Heart left ventricle (tissue), 16 donors: ENCODE results near the gene SETBP1. TPM values are rescaled to one million over a fixed set of nuclear protein-coding genes. Genes with fewer than 3 reads are reported as not detected.

Experiments used
- ATAC-seq, 4 donors: fragments of 200-7000 bp; cut with Tn5 transposase; one replicate each; pipeline ENCODE4 v1.9.1; 2020 to 2022; ENCODE audit warnings: moderate library complexity in 4 of 4, mild to moderate bottlenecking in 3 of 4, moderate number of reproducible peaks in 1 of 4
- DNase-seq, 5 donors: peaks; one replicate each; pipeline ENCODE4 v3.0.0-alpha.2; 2020
- H3K27ac ChIP-seq, 12 donors: fragments of 200-600 bp; sonication (generic) in 4 of 12; one replicate each; pipeline versions ENCODE4 v1.5.0 to v1.8.0; 2016 to 2022; ENCODE audit warnings: mild to moderate bottlenecking in 2 of 12
- H3K27me3 ChIP-seq, 9 donors: fragments of 200-600 bp; sonication (generic) in 2 of 9; one replicate each; pipeline versions ENCODE4 v1.5.1 to v1.8.0; 2016 to 2022; ENCODE audit warnings: mild to moderate bottlenecking in 3 of 9
- H3K36me3 ChIP-seq, 9 donors: fragments of 200-600 bp; sonication (generic) in 2 of 9; one replicate each; pipeline versions ENCODE4 v1.5.0 to v1.8.0; 2018 to 2022; ENCODE audit warnings: mild to moderate bottlenecking in 2 of 9
- H3K4me1 ChIP-seq, 12 donors: fragments of 200-600 bp; sonication (generic) in 4 of 12; one replicate each; pipeline versions ENCODE4 v1.5.0 to v1.8.0; 2016 to 2022; ENCODE audit warnings: mild to moderate bottlenecking in 3 of 12
- H3K4me3 ChIP-seq, 12 donors: fragments of 200-600 bp; sonication (generic) in 4 of 12; one replicate each; pipeline versions ENCODE4 v1.5.0 to v1.8.0; 2017 to 2022; ENCODE audit warnings: mild to moderate bottlenecking in 9 of 12, moderate library complexity in 4 of 12
- H3K9me3 ChIP-seq, 12 donors: fragments of 200-600 bp; sonication (generic) in 4 of 12; one replicate each; pipeline versions ENCODE4 v1.5.0 to v1.8.0; 2016 to 2022; ENCODE audit warnings: mild to moderate bottlenecking in 1 of 12
- POLR2A ChIP-seq, 2 donors: fragments of 450-650 bp; IDR thresholded peaks; one replicate each; pipeline ENCODE4 v1.6.1; 2017; ENCODE audit warnings: antibody characterized with exemption in 2 of 2, mild to moderate bottlenecking in 2 of 2, moderate library complexity in 2 of 2
- WGBS, 4 donors: extraction: QIAGEN DNeasy Blood & Tissue Kit in 2 of 4; methylation state at CpG; one replicate each; pipeline versions ENCODE4 v1.1.5 to v1.1.7; 2013 to 2018; 5-methylcytosine and 5-hydroxymethylcytosine counted together
- intact Hi-C, 10 donors: fragments of 100-400 bp; cut with DNase I; formaldehyde crosslinking; loops; one replicate each; pipeline versions ENCODE4 v1.11.1 to v1.14.2; 2022
- polyA plus RNA-seq, 2 donors: library from polyadenylated mRNA; stranded (reverse); fragments of 200-250 nt; gene quantifications; one replicate each; pipeline ENCODE4 v1.2.3, GENCODE V29; 2013
- total RNA-seq, 9 donors: library from RNA; depleted of rRNA in 2 of 9; stranded (reverse); fragments of >200 nt in 2 of 9; fragmentation: NEBNext Ultra II Directional in 3 of 9; extraction: Animal tissue kit (Norgen Biotek cat#: 25700) in 3 of 9; gene quantifications; one replicate each; pipeline versions ENCODE4 v1.1.0 to v1.2.4, GENCODE V29; 2016 to 2023
- TF ChIP-seq, protein P1 (sequence below), 12 donors: fragments of 200-600 bp; sonication (generic) in 4 of 12; IDR thresholded peaks; one replicate each; pipeline versions ENCODE4 v1.5.0 to v1.8.0; 2018 to 2022; ENCODE audit warnings: antibody characterized with exemption in 12 of 12, mild to moderate bottlenecking in 5 of 12
- donor health status: ischemic (EF 13 %, LVEDD 7.1; RV severe dilation, severe dysfunction).
- donor health status: healthy with polysubstance abuse.
- donor health status: DM: no; HTN: yes; CAD: no.
- donor health status: DM: no; HTN: no; CAD: no.
- donor health status: ischemic (EF 25% LVEDD 6.9; RV normal size, moderate dysfunction).
- donor health status: ischemic (EF 25% LVEDD 5.7; RV mildly dilated, moderate dysfunction).
- donor health status: healthy.
- donor health status: DM: yes; HTN: yes; CAD: no.
- donor health status: ischemic (EF 35%, LVEDD 5.7; RV mildly dilated, moderate dysfunction).
- donor health status: nonischemic (EF 11% LVEDD 7.7; RV severe dilation, severe dysfunction).
- donor health status: DM: yes; HTN: yes; CAD: no.
- donor health status: PGD.
- donor health status: ischemic (EF 29% LVEDD 5.4; RV normal size, mild dysfunction).
- donor health status: nonischemic (EF 23%, LVEDD 6.1; RV moderate dilation, normal function).

SETBP1 gene
- total and polyA plus RNA-seq, 11 donors: 1.2 to 10.6 (median 5.5) TPM

DNA sequence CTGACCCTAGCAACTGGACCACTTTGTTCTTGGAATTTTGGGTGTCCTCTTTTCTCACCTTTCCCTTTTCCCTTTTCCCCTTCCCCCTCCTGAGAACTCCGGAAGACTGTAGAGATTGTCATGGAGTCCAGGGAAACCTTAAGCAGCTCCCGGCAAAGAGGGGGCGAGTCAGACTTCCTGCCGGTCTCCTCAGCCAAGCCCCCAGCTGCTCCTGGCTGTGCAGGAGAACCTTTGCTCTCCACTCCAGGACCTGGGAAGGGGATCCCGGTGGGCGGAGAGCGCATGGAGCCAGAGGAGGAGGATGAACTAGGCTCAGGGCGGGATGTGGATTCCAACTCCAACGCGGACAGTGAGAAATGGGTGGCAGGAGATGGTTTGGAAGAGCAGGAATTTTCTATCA is 20.5 kb downstream of the SETBP1 start:
- Histone ChIP-seq H3K9me3 (no peaks in the 10 kb centered on the region), H3K4me3 (no peak overlapping the region)
- WGBS, 4 donors: 72 to 86% (median 76%) methylated on average over 10 of the region's 10 CpGs

DNA sequence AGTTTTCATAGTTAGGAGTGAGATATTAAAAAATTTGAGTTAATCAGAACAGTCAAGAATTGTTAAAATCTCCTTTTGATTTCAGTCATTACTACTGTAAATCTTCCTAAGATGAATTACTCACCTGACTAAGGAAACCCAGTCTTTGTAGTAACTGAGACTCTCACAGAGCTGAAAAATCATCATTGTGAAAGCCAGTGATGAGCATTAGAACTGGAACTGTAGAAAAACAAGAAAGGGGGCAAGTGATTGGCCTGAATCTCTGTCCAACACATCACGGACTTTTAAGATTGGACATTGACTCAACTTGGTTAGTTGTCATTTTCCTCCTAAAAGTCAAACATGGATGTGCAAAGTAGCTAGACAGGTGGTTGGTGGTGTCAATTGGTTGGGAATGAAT is 21.9 kb downstream of the SETBP1 start:
- H3K36me3 ChIP-seq: peaks cover 0 to 13% (median 0%) of the 10 kb centered on the region in 9 donors
- no peak overlapping the region for H3K4me3 ChIP-seq
- H3K27me3 ChIP-seq: peaks cover 0 to 6% (median 0%) of the 10 kb centered on the region in 9 donors
- DNase-seq: no peak
- H3K9me3 ChIP-seq: no peaks in the 10 kb centered on the region
- H3K4me1 ChIP-seq: peaks cover 0 to 42% (median 11%) of the 10 kb centered on the region in 12 donors
- intact Hi-C loops: loop anchor here in 1 of 10 donors (10.0 kb wide), 1 partner anchor 72 kb away; no protein-coding TSS in a partner anchor
- WGBS, 4 donors: 89 to 100% (median 94%) methylated on average over 1 of the region's 1 CpG
- no peak overlapping the region for H3K27ac ChIP-seq
- no peak for TF ChIP-seq POLR2A (IDR thresholded peaks at IDR 0.05)
- TF ChIP-seq, protein P1, sequence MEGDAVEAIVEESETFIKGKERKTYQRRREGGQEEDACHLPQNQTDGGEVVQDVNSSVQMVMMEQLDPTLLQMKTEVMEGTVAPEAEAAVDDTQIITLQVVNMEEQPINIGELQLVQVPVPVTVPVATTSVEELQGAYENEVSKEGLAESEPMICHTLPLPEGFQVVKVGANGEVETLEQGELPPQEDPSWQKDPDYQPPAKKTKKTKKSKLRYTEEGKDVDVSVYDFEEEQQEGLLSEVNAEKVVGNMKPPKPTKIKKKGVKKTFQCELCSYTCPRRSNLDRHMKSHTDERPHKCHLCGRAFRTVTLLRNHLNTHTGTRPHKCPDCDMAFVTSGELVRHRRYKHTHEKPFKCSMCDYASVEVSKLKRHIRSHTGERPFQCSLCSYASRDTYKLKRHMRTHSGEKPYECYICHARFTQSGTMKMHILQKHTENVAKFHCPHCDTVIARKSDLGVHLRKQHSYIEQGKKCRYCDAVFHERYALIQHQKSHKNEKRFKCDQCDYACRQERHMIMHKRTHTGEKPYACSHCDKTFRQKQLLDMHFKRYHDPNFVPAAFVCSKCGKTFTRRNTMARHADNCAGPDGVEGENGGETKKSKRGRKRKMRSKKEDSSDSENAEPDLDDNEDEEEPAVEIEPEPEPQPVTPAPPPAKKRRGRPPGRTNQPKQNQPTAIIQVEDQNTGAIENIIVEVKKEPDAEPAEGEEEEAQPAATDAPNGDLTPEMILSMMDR (IDR thresholded peaks at IDR 0.05): no peak
- ATAC-seq: no peak

More for the DNA sequence above, 20.5 kb downstream of the SETBP1 start:
- intact Hi-C loops: loop anchor here in 1 of 10 donors (10.0 kb wide), 1 partner anchor 74 kb away; no protein-coding TSS in a partner anchor
- Histone ChIP-seq H3K27ac (peak overlapping the region in 6 of 12 donors; percentile 23 to 79 (median 44)), H3K27me3 (no peaks in the 10 kb centered on the region), H3K4me1 (peaks cover 0 to 52% (median 19%) of the 10 kb centered on the region in 12 donors), H3K36me3 (peaks cover 0 to 13% (median 0%) of the 10 kb centered on the region in 9 donors)
- ATAC-seq: peak in 2 of 4 donors; percentile 52 to 64
- TF ChIP-seq, protein P1 (IDR thresholded peaks at IDR 0.05): no peak
- TF ChIP-seq POLR2A (IDR thresholded peaks at IDR 0.05): no peak
- DNase-seq: peak in 3 of 5 donors; percentile 25 to 61 (median 39)

DNA sequence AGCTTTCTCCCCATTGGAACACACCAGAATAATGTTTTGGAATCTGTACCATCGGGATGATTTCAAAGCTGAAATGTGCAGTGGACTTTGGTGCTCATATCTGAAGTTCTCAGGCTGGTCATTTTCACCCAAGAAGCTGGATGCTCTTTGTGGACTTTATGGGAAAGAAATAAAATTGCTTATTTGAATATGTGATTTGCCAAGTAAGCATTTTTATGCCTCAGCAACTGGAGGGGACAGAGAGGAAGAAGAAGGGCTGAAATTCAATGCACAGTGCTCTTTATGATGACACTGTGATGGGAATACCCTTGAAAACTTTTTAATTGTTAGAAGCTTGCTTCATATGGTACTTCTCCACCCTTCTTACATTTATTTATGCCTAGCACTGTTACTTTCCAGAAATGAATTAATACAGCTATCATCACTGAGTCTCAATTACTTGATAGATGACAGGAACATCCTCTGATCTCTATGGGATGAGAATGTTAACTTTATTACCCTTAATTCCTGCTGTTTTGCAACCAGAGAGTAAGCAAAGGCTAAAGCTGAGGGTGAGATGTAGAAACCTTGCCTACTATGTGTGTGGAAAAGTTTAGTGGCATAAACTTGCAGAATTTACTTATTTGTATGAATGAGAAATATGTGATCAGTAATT is 23.6 kb downstream of the SETBP1 start:
- H3K4me3 ChIP-seq: no peak overlapping the region
- H3K36me3 ChIP-seq: peaks cover 0 to 13% (median 0%) of the 10 kb centered on the region in 9 donors
- peaks cover 0 to 6% (median 0%) of the 10 kb centered on the region in 9 donors for H3K27me3 ChIP-seq
- no peaks in the 10 kb centered on the region for H3K9me3 ChIP-seq
- WGBS, 4 donors: 92 to 97% (median 95%) methylated on average over 1 of the region's 1 CpG
- H3K4me1 ChIP-seq: peaks cover 0 to 55% (median 14%) of the 10 kb centered on the region in 12 donors
- H3K27ac ChIP-seq: no peak overlapping the region
- DNase-seq (no peak), ATAC-seq (no peak)
- intact Hi-C loops: loop anchor here in 1 of 10 donors (10.0 kb wide), 1 partner anchor 71 kb away; no protein-coding TSS in a partner anchor
- no peak for TF ChIP-seq POLR2A (IDR thresholded peaks at IDR 0.05)
- TF ChIP-seq, protein P1 (IDR thresholded peaks at IDR 0.05): no peak

GRCh38 chr18:44705075-44705675 is 24.5 kb downstream of the SETBP1 start:
- Histone ChIP-seq H3K9me3 (no peaks in the 10 kb centered on the region), H3K27me3 (peaks cover 0 to 6% (median 0%) of the 10 kb centered on the region in 9 donors), H3K27ac (no peak overlapping the region), H3K36me3 (peaks cover 0 to 13% (median 0%) of the 10 kb centered on the region in 9 donors), H3K4me1 (peaks cover 0 to 48% (median 16%) of the 10 kb centered on the region in 12 donors), H3K4me3 (no peak overlapping the region)
- DNase-seq (no peak), ATAC-seq (no peak)
- intact Hi-C loops: loop anchor here in 1 of 10 donors (10.0 kb wide), 1 partner anchor 70 kb away; no protein-coding TSS in a partner anchor
- no peak for TF ChIP-seq POLR2A (IDR thresholded peaks at IDR 0.05)
- TF ChIP-seq, protein P1 (IDR thresholded peaks at IDR 0.05): no peak
- WGBS, 4 donors: 94 to 98% (median 96%) methylated on average over 2 of the region's 2 CpGs
